Osteoblast (primary cell): ENCODE results near the gene CCDC88B. TPM values are rescaled to one million over a fixed set of nuclear protein-coding genes. Genes with fewer than 3 reads are reported as not detected.

ENCODE experiments used
- DNase-seq: peaks from one replicate; pipeline ENCODE4 v3.0.0; 2011; ENCODE audit warnings: low spot score, mixed read lengths; ENCODE audit not compliant: insufficient read length; ENCODE audit errors: missing footprints
- H2AFZ ChIP-seq: 2 replicates; pipeline ENCODE4 v1.6.0; 2011; ENCODE audit warnings: mild to moderate bottlenecking, low read length
- H3K27ac ChIP-seq: 2 replicates; pipeline ENCODE4 v1.5.1; 2011; ENCODE audit warnings: mild to moderate bottlenecking, low read depth, low read length, moderate library complexity
- H3K27me3 ChIP-seq: 2 replicates; pipeline ENCODE4 v1.6.0; 2012; ENCODE audit warnings: mild to moderate bottlenecking, control low read depth, inconsistent platforms, low read length, moderate library complexity; ENCODE audit not compliant: insufficient read depth
- H3K36me3 ChIP-seq: 2 replicates; pipeline ENCODE4 v1.5.1; 2011; ENCODE audit warnings: mild to moderate bottlenecking, low read length, control low read depth, moderate library complexity; ENCODE audit not compliant: insufficient read depth
- H3K4me1 ChIP-seq: 2 replicates; pipeline ENCODE4 v1.5.1; 2011; ENCODE audit warnings: mild to moderate bottlenecking, low read length, control low read depth, moderate library complexity; ENCODE audit not compliant: insufficient read depth
- H3K4me2 ChIP-seq: 2 replicates; pipeline ENCODE4 v1.6.0; 2011; ENCODE audit warnings: mild to moderate bottlenecking, low read length; ENCODE audit not compliant: insufficient read depth
- H3K4me3 ChIP-seq: fragments of 200-600 bp; sonication (generic); 3 replicates; pipeline ENCODE4 v1.5.1; 2012; ENCODE audit warnings: mild to moderate bottlenecking, low read length, inconsistent platforms; ENCODE audit not compliant: insufficient read depth
- H3K79me2 ChIP-seq: 2 replicates; pipeline ENCODE4 v1.6.0; 2012; ENCODE audit warnings: mild to moderate bottlenecking, low read length, control low read depth, inconsistent platforms; ENCODE audit not compliant: insufficient read depth
- H3K9me3 ChIP-seq: 2 replicates; pipeline ENCODE4 v1.5.1; 2011; ENCODE audit warnings: low read depth, low read length, control low read depth
- H4K20me1 ChIP-seq: 2 replicates; pipeline ENCODE4 v1.6.0; 2012; ENCODE audit warnings: mild to moderate bottlenecking, low read length, control low read depth; ENCODE audit not compliant: insufficient read depth
- total RNA-seq: library from RNA; depleted of rRNA; stranded (reverse); fragments of >200 nt; gene quantifications from 2 replicates; pipeline ENCODE4 v1.2.3, GENCODE V29; 2012
- TF ChIP-seq, protein P1 (sequence below): IDR thresholded peaks from 2 replicates; pipeline ENCODE4 v1.5.1; 2011; ENCODE audit warnings: mild to moderate bottlenecking, low read depth, low read length, moderate library complexity; ENCODE audit errors: extremely low read depth

The CCDC88B gene
- total RNA-seq, 1 donor: 1.4 TPM

DNA sequence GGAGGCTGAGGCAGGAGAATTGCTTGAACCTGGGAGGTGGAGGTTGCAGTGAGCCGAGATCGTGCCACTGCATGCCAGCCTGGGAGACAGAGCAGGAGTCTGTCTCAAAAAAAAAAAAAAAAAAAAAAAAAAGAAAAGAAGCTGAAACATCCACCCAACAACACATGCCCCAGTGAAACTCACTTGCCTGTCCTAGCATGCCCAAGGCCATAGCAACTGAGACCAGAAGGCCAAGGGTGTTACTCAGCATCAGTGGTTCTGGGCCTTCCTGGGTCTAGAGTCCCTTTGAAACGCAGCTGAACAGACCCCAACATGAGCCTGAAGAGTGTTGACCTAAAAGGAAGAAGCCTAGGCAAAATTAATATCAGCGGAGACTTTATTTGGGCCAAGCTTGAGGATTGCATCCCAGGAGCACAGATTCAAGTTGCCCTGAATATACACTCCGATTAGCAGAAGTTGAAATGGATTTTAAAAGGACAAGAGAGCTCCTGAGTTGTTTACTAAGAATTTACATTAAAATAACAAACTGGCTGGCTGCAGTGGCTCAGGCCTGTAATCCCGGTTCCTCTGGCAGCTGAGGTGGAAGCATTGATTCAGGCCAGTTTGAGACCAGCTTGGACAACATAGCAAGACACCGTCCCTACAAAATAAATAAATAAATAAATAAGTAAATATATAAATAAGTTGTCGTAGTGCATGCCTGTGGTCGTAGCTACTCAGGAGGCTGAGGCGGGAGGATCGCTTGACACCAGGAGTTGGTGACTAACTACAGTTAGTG lies 15.1 kb upstream of the CCDC88B start:
- Histone ChIP-seq H3K4me3 (no peak overlapping the region), H3K9me3 (no peaks in the 10 kb centered on the region), H3K27me3 (no peaks in the 10 kb centered on the region), H3K27ac (no peak overlapping the region), H4K20me1 (peaks cover 7% of the 10 kb centered on the region), H3K4me2 (no peak overlapping the region), H3K4me1 (peaks cover 10% of the 10 kb centered on the region), H3K36me3 (peaks cover 17% of the 10 kb centered on the region), H2AFZ (no peak overlapping the region), H3K79me2 (peaks cover 2% of the 10 kb centered on the region)
- TF ChIP-seq, protein P1, sequence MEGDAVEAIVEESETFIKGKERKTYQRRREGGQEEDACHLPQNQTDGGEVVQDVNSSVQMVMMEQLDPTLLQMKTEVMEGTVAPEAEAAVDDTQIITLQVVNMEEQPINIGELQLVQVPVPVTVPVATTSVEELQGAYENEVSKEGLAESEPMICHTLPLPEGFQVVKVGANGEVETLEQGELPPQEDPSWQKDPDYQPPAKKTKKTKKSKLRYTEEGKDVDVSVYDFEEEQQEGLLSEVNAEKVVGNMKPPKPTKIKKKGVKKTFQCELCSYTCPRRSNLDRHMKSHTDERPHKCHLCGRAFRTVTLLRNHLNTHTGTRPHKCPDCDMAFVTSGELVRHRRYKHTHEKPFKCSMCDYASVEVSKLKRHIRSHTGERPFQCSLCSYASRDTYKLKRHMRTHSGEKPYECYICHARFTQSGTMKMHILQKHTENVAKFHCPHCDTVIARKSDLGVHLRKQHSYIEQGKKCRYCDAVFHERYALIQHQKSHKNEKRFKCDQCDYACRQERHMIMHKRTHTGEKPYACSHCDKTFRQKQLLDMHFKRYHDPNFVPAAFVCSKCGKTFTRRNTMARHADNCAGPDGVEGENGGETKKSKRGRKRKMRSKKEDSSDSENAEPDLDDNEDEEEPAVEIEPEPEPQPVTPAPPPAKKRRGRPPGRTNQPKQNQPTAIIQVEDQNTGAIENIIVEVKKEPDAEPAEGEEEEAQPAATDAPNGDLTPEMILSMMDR: no peak
- no peak for DNase-seq

DNA sequence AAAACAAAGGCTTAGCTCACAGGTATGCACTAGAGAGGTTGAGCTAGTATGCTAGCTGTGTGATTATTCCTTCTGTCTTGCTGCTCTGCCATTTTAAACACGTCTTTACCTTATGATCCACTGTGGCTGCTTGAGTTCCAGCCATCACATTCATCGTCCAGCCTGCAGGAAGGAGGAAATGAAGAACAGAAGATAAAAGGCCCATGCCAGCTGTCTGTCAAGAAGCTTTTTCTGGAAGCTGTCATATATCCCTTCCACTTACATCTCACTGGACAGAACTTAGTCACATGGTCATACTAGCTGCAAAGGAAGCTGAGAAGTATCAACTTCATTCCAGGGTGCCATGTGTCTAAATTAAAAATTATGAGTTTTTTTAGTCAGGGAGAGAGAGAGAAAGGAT lies 12.6 kb upstream of the CCDC88B start:
- peaks cover 4% of the 10 kb centered on the region for H3K36me3 ChIP-seq

GRCh38 chr11:64327993-64328392 lies 12.0 kb upstream of the CCDC88B start:
- no peak overlapping the region for H3K4me2 ChIP-seq
- H4K20me1 ChIP-seq: peaks cover 2% of the 10 kb centered on the region
- no peaks in the 10 kb centered on the region for H3K9me3 ChIP-seq
- H3K79me2 ChIP-seq: no peaks in the 10 kb centered on the region
- peak; percentile 29 for DNase-seq
- H3K4me3 ChIP-seq: no peak overlapping the region
- H3K27ac ChIP-seq: no peak overlapping the region
- TF ChIP-seq, protein P1: no peak
- no peaks in the 10 kb centered on the region for H3K27me3 ChIP-seq
- no peaks in the 10 kb centered on the region for H3K36me3 ChIP-seq
- H2AFZ ChIP-seq: no peak overlapping the region
- H3K4me1 ChIP-seq: peaks cover 24% of the 10 kb centered on the region

More for the DNA sequence above, 12.6 kb upstream of the CCDC88B start:
- H4K20me1 ChIP-seq: peaks cover 4% of the 10 kb centered on the region
- H2AFZ ChIP-seq: no peak overlapping the region
- no peaks in the 10 kb centered on the region for H3K79me2 ChIP-seq
- H3K27ac ChIP-seq: no peak overlapping the region
- TF ChIP-seq, protein P1: no peak
- H3K4me3 ChIP-seq: no peak overlapping the region
- no peaks in the 10 kb centered on the region for H3K9me3 ChIP-seq
- H3K27me3 ChIP-seq: no peaks in the 10 kb centered on the region
- H3K4me1 ChIP-seq: peaks cover 24% of the 10 kb centered on the region
- DNase-seq: peak; percentile 41
- no peak overlapping the region for H3K4me2 ChIP-seq

DNA sequence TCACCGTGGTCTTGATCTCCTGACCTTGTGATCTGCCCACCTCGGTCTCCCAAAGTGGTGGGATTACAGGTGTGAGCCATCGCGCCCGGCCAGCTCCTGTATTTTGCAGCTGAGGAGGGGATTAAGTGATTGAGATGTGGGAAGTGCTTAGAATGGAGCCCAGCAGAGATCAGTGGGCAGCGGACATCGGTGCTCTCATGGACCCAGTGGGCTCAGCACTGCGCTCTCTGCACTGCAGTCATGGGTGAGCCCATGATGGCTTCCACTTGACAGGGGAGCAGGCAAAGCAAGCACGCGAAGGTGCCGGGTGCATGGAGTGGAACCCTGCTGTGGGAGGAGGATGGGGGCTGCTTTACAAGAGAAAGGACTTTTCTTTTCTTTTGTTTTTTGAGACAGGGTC lies 9.1 kb upstream of the CCDC88B start:
- Histone ChIP-seq H4K20me1 (no peaks in the 10 kb centered on the region), H3K27ac (no peak overlapping the region)

More for the DNA sequence above, 9.1 kb upstream of the CCDC88B start:
- DNase-seq: no peak
- Histone ChIP-seq H3K9me3 (no peaks in the 10 kb centered on the region), H3K4me1 (peaks cover 34% of the 10 kb centered on the region), H3K4me2 (no peak overlapping the region), H3K4me3 (no peak overlapping the region), H2AFZ (no peak overlapping the region), H3K27me3 (no peaks in the 10 kb centered on the region), H3K79me2 (no peaks in the 10 kb centered on the region), H3K36me3 (no peaks in the 10 kb centered on the region)
- TF ChIP-seq, protein P1: no peak
